ENCODE measurements around the gene CREB3.

The CREB3 gene

DNA sequence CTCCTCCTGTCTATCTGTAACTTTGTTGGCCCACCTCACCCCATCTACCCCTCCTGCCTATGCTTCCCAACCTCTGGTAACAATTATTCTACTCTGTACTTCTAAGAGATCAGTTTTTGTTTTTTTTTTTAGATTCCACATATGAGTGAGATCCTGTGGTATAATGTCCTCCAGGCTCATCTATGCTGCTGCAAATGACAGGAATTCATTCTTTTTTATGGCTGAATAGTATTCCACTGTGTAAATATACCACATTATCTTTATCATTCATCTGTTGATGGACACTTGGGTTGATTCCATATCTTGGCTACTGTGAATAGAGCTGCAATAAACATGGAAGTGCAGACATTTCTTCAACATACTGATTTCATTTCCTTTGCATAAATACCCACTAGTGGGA lies 51.0 kb downstream of the CREB3 start:
- no peaks in the 10 kb centered on the region for H3K27me3 ChIP-seq (ENCODE audit: insufficient read depth, low read length, poor library complexity, severe bottlenecking)
- no peak for TF ChIP-seq EZH2phosphoT487 (IDR thresholded peaks at IDR 0.05; ENCODE audit: borderline replicate concordance)
- TF ChIP-seq, protein P1, sequence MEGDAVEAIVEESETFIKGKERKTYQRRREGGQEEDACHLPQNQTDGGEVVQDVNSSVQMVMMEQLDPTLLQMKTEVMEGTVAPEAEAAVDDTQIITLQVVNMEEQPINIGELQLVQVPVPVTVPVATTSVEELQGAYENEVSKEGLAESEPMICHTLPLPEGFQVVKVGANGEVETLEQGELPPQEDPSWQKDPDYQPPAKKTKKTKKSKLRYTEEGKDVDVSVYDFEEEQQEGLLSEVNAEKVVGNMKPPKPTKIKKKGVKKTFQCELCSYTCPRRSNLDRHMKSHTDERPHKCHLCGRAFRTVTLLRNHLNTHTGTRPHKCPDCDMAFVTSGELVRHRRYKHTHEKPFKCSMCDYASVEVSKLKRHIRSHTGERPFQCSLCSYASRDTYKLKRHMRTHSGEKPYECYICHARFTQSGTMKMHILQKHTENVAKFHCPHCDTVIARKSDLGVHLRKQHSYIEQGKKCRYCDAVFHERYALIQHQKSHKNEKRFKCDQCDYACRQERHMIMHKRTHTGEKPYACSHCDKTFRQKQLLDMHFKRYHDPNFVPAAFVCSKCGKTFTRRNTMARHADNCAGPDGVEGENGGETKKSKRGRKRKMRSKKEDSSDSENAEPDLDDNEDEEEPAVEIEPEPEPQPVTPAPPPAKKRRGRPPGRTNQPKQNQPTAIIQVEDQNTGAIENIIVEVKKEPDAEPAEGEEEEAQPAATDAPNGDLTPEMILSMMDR (conservative IDR thresholded peaks at IDR 0.05; ENCODE audit: low read length), result no peak
- H3K9me3 ChIP-seq (ENCODE audit: insufficient read depth, low read depth, low read length), result no peaks in the 10 kb centered on the region

More for the DNA sequence above, 51.0 kb downstream of the CREB3 start:
- Histone ChIP-seq H3K4me1 (ENCODE audit: insufficient read depth, low read length, poor library complexity, severe bottlenecking) (no peaks in the 10 kb centered on the region), H3K9me2 (replicated peaks; ENCODE audit: low read depth, low read length) (no peaks in the 10 kb centered on the region), H3K79me2 (ENCODE audit: insufficient read depth, low read length) (no peaks in the 10 kb centered on the region), H3K36me3 (ENCODE audit: insufficient read depth, low read length) (peaks cover 16% of the 10 kb centered on the region; the same call in 1 of the 2 replicates), H3K4me2 (ENCODE audit: low read depth, low read length, poor library complexity, severe bottlenecking) (no peak overlapping the region), H2AFZ (ENCODE audit: low read length) (no peak overlapping the region), H3K4me3 (ENCODE audit: low read length, poor library complexity, severe bottlenecking) (no peak overlapping the region), H3K9ac (ENCODE audit: low read depth, low read length, poor library complexity, severe bottlenecking) (no peak overlapping the region), H3F3A (ENCODE audit: low read depth) (no peaks in the 10 kb centered on the region), H4K20me1 (ENCODE audit: insufficient read depth, low read length, poor library complexity, severe bottlenecking) (no peaks in the 10 kb centered on the region)

Data from Loucy (cell line).